Caco-2 (cell line): Measurements from ENCODE around the gene FAM98C. TPM values are rescaled to one million over a fixed set of nuclear protein-coding genes. Genes with fewer than 3 reads are reported as not detected.

Experiments
- BruUV-seq: library from RNA; stranded (reverse); fragments of 400-500 nt; replicated peaks from 2 replicates; lab custom pipeline; 2021; lab: Mats Ljungman, UMichigan
- CTCF ChIA-PET: fragments of 300-600 bp; sonication (Branson Sonifier 250); formaldehyde crosslinking; loops from one replicate; lab custom pipeline; 2022; ENCODE audit warnings: antibody characterized with exemption; lab: Charles Lee
- POLR2A ChIA-PET: fragments of 300-600 bp; sonication (Branson Sonifier 250); formaldehyde crosslinking; loops from one replicate; lab custom pipeline; 2022; ENCODE audit warnings: antibody characterized with exemption; lab: Charles Lee
- DNase-seq, 2 experiments: peaks; one replicate each; pipeline versions ENCODE4 v3.0.0 to v3.0.0-alpha.2; 2020 to 2022
- H3K27me3 ChIP-seq: replicated peaks from 2 replicates; pipeline ENCODE4 v1.6.0; 2011; ENCODE audit warnings: low read length; ENCODE audit not compliant: control insufficient read depth, insufficient read depth
- H3K36me3 ChIP-seq: 2 replicates; pipeline ENCODE4 v1.5.1; 2011; ENCODE audit warnings: low read length; ENCODE audit not compliant: control insufficient read depth, insufficient read depth
- H3K4me1 ChIP-seq: fragments of 250-450 bp; sonication (Bioruptor Pico); 2 replicates; pipeline ENCODE4 v1.5.1; 2020; ENCODE audit warnings: mild to moderate bottlenecking
- H3K4me3 ChIP-seq: 2 replicates; pipeline ENCODE4 v1.5.1; 2011; ENCODE audit warnings: low read depth, mild to moderate bottlenecking, control low read depth, low read length
- H3K9me3 ChIP-seq: fragments of 250-450 bp; sonication (Bioruptor Pico); 2 replicates; pipeline ENCODE4 v1.5.1; 2020; ENCODE audit warnings: mild to moderate bottlenecking, moderate library complexity
- H3K27ac Mint-ChIP-seq: one replicate; pipeline ENCODE4 v1.8.0; 2022; ENCODE audit warnings: mixed read lengths; ENCODE audit not compliant: unreplicated experiment
- H3K27me3 Mint-ChIP-seq: one replicate; pipeline ENCODE4 v1.8.0; 2022; ENCODE audit warnings: mixed read lengths; ENCODE audit not compliant: insufficient read depth, unreplicated experiment
- H3K36me3 Mint-ChIP-seq: one replicate; pipeline ENCODE4 v1.8.0; 2022; ENCODE audit warnings: mild to moderate bottlenecking, mixed read lengths; ENCODE audit not compliant: insufficient read depth, unreplicated experiment
- H3K4me1 Mint-ChIP-seq: one replicate; pipeline ENCODE4 v1.8.0; 2022; ENCODE audit warnings: low read depth, mixed read lengths; ENCODE audit not compliant: unreplicated experiment
- H3K4me3 Mint-ChIP-seq: one replicate; pipeline ENCODE4 v1.8.0; 2022; ENCODE audit warnings: mild to moderate bottlenecking, moderate library complexity, mixed read lengths; ENCODE audit not compliant: unreplicated experiment
- H3K9me3 Mint-ChIP-seq: one replicate; pipeline ENCODE4 v1.8.0; 2022; ENCODE audit warnings: mixed read lengths; ENCODE audit not compliant: unreplicated experiment
- intact Hi-C: fragments of 100-400 bp; cut with micrococcal nuclease; formaldehyde crosslinking; loops from one replicate; pipeline ENCODE4 v1.10.0; 2022; ENCODE audit not compliant: unreplicated experiment
- total RNA-seq: library from RNA; stranded (reverse); gene quantifications from 2 replicates; pipeline ENCODE4 v1.2.3, GENCODE V29; 2022
- TF ChIP-seq, protein P1 (sequence below), 2 experiments: fragments of 200-600 bp in 1 of 2; IDR thresholded peaks; 1 replicate in 1 of 2; 2 replicates in 1 of 2; pipeline versions ENCODE4 v1.5.1 to v1.8.0; 2011 to 2022; ENCODE audit warnings: antibody characterized with exemption in 1 of 2, control low read depth in 1 of 2, inconsistent platforms in 1 of 2, low read depth in 1 of 2, low read length in 1 of 2, mild to moderate bottlenecking in 1 of 2, moderate library complexity in 1 of 2; ENCODE audit not compliant: insufficient read depth in 1 of 2, severe bottlenecking in 1 of 2, unreplicated experiment in 1 of 2

FAM98C gene
- total RNA-seq, 1 experiment from 2014 or later: 19.7 TPM

DNA sequence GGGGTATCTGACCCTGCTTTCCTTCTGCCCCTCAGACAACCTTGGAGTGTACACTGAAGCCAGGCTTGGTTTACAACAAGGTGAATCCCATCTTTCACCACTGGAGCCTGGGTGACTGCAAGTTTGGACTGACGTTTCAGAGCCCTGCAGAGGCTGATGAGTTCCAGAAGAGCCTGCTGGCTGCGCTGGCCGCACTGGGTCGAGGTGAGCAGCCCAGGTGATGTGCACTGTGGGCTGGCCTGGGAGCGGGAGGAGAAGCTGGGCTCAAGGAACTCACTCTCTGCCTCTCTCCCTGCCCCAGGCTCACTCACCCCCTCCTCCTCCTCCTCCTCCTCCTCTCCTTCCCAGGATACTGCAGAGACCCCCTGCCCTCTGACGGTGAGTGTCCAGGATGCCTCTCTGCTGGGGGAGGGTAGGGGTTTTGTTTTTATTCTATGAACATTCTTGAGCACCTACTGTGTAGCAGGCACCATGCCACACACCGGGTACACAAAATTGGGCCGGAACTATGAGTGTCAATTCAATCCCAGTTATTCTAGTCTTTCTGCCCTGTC, 10.9 kb upstream of the FAM98C start:
- H3K36me3 Mint-ChIP-seq: peaks cover 13% of the 10 kb centered on the region
- CTCF ChIA-PET: no interaction called here
- peaks cover 23% of the 10 kb centered on the region for H3K4me1 Mint-ChIP-seq
- intact Hi-C loops: no loop called here
- no peak for DNase-seq
- TF ChIP-seq, protein P1, sequence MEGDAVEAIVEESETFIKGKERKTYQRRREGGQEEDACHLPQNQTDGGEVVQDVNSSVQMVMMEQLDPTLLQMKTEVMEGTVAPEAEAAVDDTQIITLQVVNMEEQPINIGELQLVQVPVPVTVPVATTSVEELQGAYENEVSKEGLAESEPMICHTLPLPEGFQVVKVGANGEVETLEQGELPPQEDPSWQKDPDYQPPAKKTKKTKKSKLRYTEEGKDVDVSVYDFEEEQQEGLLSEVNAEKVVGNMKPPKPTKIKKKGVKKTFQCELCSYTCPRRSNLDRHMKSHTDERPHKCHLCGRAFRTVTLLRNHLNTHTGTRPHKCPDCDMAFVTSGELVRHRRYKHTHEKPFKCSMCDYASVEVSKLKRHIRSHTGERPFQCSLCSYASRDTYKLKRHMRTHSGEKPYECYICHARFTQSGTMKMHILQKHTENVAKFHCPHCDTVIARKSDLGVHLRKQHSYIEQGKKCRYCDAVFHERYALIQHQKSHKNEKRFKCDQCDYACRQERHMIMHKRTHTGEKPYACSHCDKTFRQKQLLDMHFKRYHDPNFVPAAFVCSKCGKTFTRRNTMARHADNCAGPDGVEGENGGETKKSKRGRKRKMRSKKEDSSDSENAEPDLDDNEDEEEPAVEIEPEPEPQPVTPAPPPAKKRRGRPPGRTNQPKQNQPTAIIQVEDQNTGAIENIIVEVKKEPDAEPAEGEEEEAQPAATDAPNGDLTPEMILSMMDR (IDR thresholded peaks at IDR 0.05; ENCODE audit: insufficient read depth in 1 of 2, low read depth in 1 of 2, low read length in 1 of 2, severe bottlenecking in 1 of 2, unreplicated experiment in 1 of 2): no peak
- no peak overlapping the region for H3K4me3 Mint-ChIP-seq
- no TSS peak for BruUV-seq
- H3K36me3 ChIP-seq: no peaks in the 10 kb centered on the region
- H3K9me3 Mint-ChIP-seq: no peaks in the 10 kb centered on the region
- H3K4me1 ChIP-seq: peaks cover 20% of the 10 kb centered on the region
- no peak overlapping the region for H3K27ac Mint-ChIP-seq
- POLR2A ChIA-PET: interaction anchor here (0.6 kb wide), 1 partner anchor 639 kb away, joined by 5 read pairs; no protein-coding TSS in a partner anchor
- H3K4me3 ChIP-seq: no peak overlapping the region
- H3K27me3 ChIP-seq: no peaks in the 10 kb centered on the region
- H3K9me3 ChIP-seq: no peaks in the 10 kb centered on the region
- no peaks in the 10 kb centered on the region for H3K27me3 Mint-ChIP-seq

GRCh38 chr19:38392707-38393308, 10.1 kb upstream of the FAM98C start:
- no peak overlapping the region for H3K4me3 Mint-ChIP-seq
- intact Hi-C loops: no loop called here
- no peaks in the 10 kb centered on the region for H3K36me3 ChIP-seq
- H3K9me3 ChIP-seq: no peaks in the 10 kb centered on the region
- DNase-seq: peak in 1 of 2 experiments; percentile 64
- H3K9me3 Mint-ChIP-seq: no peaks in the 10 kb centered on the region
- H3K27me3 ChIP-seq: no peaks in the 10 kb centered on the region
- ChIA-PET POLR2A (interaction anchor here (0.6 kb wide), 1 partner anchor 639 kb away, joined by 5 read pairs; no protein-coding TSS in a partner anchor), CTCF (no interaction called here)
- BruUV-seq: no TSS peak
- no peaks in the 10 kb centered on the region for H3K27me3 Mint-ChIP-seq
- peak overlapping the region; percentile 2 for H3K27ac Mint-ChIP-seq
- H3K4me3 ChIP-seq: no peak overlapping the region
- H3K4me1 Mint-ChIP-seq: peaks cover 16% of the 10 kb centered on the region
- H3K36me3 Mint-ChIP-seq: peaks cover 6% of the 10 kb centered on the region
- TF ChIP-seq, protein P1 (IDR thresholded peaks at IDR 0.05; ENCODE audit: insufficient read depth in 1 of 2, low read depth in 1 of 2, low read length in 1 of 2, severe bottlenecking in 1 of 2, unreplicated experiment in 1 of 2): no peak
- H3K4me1 ChIP-seq: peaks cover 17% of the 10 kb centered on the region

GRCh38 chr19:38394488-38394887, 8.4 kb upstream of the FAM98C start:
- ChIA-PET CTCF (interaction anchor here (1.1 kb wide), 1 partner anchor 10 kb away, joined by 3 read pairs; no protein-coding TSS in a partner anchor), POLR2A (interaction anchor here (0.5 kb wide), 1 partner anchor 8 kb away, joined by 3 read pairs; no protein-coding TSS in a partner anchor)
- BruUV-seq: no TSS peak
- H3K4me3 Mint-ChIP-seq: no peak overlapping the region
- Histone ChIP-seq H3K4me3 (no peak overlapping the region), H3K36me3 (no peaks in the 10 kb centered on the region), H3K9me3 (no peaks in the 10 kb centered on the region), H3K4me1 (peaks cover 12% of the 10 kb centered on the region), H3K27me3 (no peaks in the 10 kb centered on the region)
- H3K9me3 Mint-ChIP-seq: no peaks in the 10 kb centered on the region
- H3K4me1 Mint-ChIP-seq: peaks cover 16% of the 10 kb centered on the region
- intact Hi-C loops: no loop called here
- DNase-seq: no peak
- peaks cover 7% of the 10 kb centered on the region for H3K36me3 Mint-ChIP-seq
- TF ChIP-seq, protein P1 (IDR thresholded peaks at IDR 0.05; ENCODE audit: insufficient read depth in 1 of 2, low read depth in 1 of 2, low read length in 1 of 2, severe bottlenecking in 1 of 2, unreplicated experiment in 1 of 2): no peak
- peaks cover 2% of the 10 kb centered on the region for H3K27me3 Mint-ChIP-seq
- H3K27ac Mint-ChIP-seq: no peak overlapping the region
